ENCODE data around the gene LTBR. TPM values are rescaled to one million over a fixed set of nuclear protein-coding genes. Genes with fewer than 3 reads are reported as not detected.

LTBR gene
- total RNA-seq, 3 donors from 2014 or later (not counting 1 experiment from before 2014, with no cell fraction given), result 3.7 to 5.8 (median 4.4) TPM

GRCh38 chr12:6384499-6385436 is 806 bp downstream of the LTBR start:
- TF ChIP-seq CTCF (IDR thresholded peaks at IDR 0.05), result no peak
- no peak overlapping the region for H3K27ac ChIP-seq (ENCODE audit: low read length)
- DNase-seq (no peak), ATAC-seq (no peak)
- intact Hi-C loops (cut with micrococcal nuclease), result no loop called here
- H3K36me3 ChIP-seq (ENCODE audit: control insufficient read depth, insufficient read depth, low read length), result no peaks in the 10 kb centered on the region
- H3K27ac Mint-ChIP-seq, result peak overlapping the region in 1 of 2 donors; percentile 39
- peak overlapping the region; percentile 69 for H3K4me3 Mint-ChIP-seq
- peaks cover 21% of the 10 kb centered on the region for H3K4me1 ChIP-seq (ENCODE audit: control insufficient read depth, insufficient read depth, low read length)
- H3K4me3 ChIP-seq (ENCODE audit: low read length), result no peak overlapping the region
- no peaks in the 10 kb centered on the region for H3K36me3 Mint-ChIP-seq
- peaks cover 0 to 6% of the 10 kb centered on the region in 2 donors for H3K4me1 Mint-ChIP-seq
- no peaks in the 10 kb centered on the region for H3K27me3 ChIP-seq (ENCODE audit: control insufficient read depth, insufficient read depth, low read length)
- H3K9me3 ChIP-seq (ENCODE audit: control insufficient read depth, insufficient read depth, low read length), result no peaks in the 10 kb centered on the region
- H3K27me3 Mint-ChIP-seq (ENCODE audit: low read depth in 2 of 2), result peaks cover 0 to 16% of the 10 kb centered on the region in 2 donors
- WGBS (ENCODE audit: insufficient coverage), result 87% methylated on average over 36 of the region's 36 CpGs
- no peaks in the 10 kb centered on the region for H3K9me3 Mint-ChIP-seq

GRCh38 chr12:6386038-6386437 is 2.1 kb downstream of the LTBR start:
- peaks cover 0 to 11% of the 10 kb centered on the region in 2 donors for H3K27me3 Mint-ChIP-seq (ENCODE audit: low read depth in 2 of 2)
- no peaks in the 10 kb centered on the region for H3K27me3 ChIP-seq (ENCODE audit: control insufficient read depth, insufficient read depth, low read length)
- no peak for TF ChIP-seq CTCF (IDR thresholded peaks at IDR 0.05)
- no peaks in the 10 kb centered on the region for H3K9me3 Mint-ChIP-seq
- ATAC-seq (no peak), DNase-seq (no peak)
- H3K36me3 ChIP-seq (ENCODE audit: control insufficient read depth, insufficient read depth, low read length), result no peaks in the 10 kb centered on the region
- H3K9me3 ChIP-seq (ENCODE audit: control insufficient read depth, insufficient read depth, low read length), result no peaks in the 10 kb centered on the region
- intact Hi-C loops (cut with micrococcal nuclease), result no loop called here
- H3K36me3 Mint-ChIP-seq, result no peaks in the 10 kb centered on the region
- H3K4me1 Mint-ChIP-seq, result peaks cover 0 to 6% of the 10 kb centered on the region in 2 donors
- no peak overlapping the region for H3K27ac Mint-ChIP-seq
- WGBS (ENCODE audit: insufficient coverage), result 82% methylated on average over 11 of the region's 11 CpGs
- peaks cover 21% of the 10 kb centered on the region for H3K4me1 ChIP-seq (ENCODE audit: control insufficient read depth, insufficient read depth, low read length)
- no peak overlapping the region for H3K4me3 Mint-ChIP-seq
- H3K27ac ChIP-seq (ENCODE audit: low read length), result no peak overlapping the region
- no peak overlapping the region for H3K4me3 ChIP-seq (ENCODE audit: low read length)

GRCh38 chr12:6386491-6386890 is 2.5 kb downstream of the LTBR start:
- Histone ChIP-seq H3K36me3 (ENCODE audit: control insufficient read depth, insufficient read depth, low read length) (no peaks in the 10 kb centered on the region), H3K27ac (ENCODE audit: low read length) (no peak overlapping the region), H3K27me3 (ENCODE audit: control insufficient read depth, insufficient read depth, low read length) (no peaks in the 10 kb centered on the region), H3K9me3 (ENCODE audit: control insufficient read depth, insufficient read depth, low read length) (no peaks in the 10 kb centered on the region), H3K4me1 (ENCODE audit: control insufficient read depth, insufficient read depth, low read length) (peaks cover 21% of the 10 kb centered on the region), H3K4me3 (ENCODE audit: low read length) (no peak overlapping the region)
- Mint-ChIP-seq H3K9me3 (no peaks in the 10 kb centered on the region), H3K4me3 (peak overlapping the region; percentile 28), H3K27ac (no peak overlapping the region), H3K36me3 (no peaks in the 10 kb centered on the region), H3K27me3 (ENCODE audit: low read depth in 2 of 2) (peaks cover 0 to 10% of the 10 kb centered on the region in 2 donors), H3K4me1 (peaks cover 0 to 6% of the 10 kb centered on the region in 2 donors)
- intact Hi-C loops (cut with micrococcal nuclease), result no loop called here
- no CpG with 5 or more reads among the region's 1 CpG for WGBS (ENCODE audit: insufficient coverage)
- no peak for DNase-seq
- TF ChIP-seq CTCF (IDR thresholded peaks at IDR 0.05), result no peak
- no peak for ATAC-seq
